H1 (cell line): ENCODE measurements around the gene ARID2. TPM values are rescaled to one million over a fixed set of nuclear protein-coding genes. Genes with fewer than 3 reads are reported as not detected.

Experiments
- CTCF ChIA-PET: fragments of 300-600 bp; sonication (Branson Sonifier 250); formaldehyde crosslinking; loops from one replicate; lab custom pipeline; 2021; ENCODE audit not compliant: partially characterized antibody; lab: Charles Lee
- POLR2A ChIA-PET: fragments of 300-600 bp; sonication (Branson Sonifier 250); formaldehyde crosslinking; loops from one replicate; lab custom pipeline; 2021; ENCODE audit warnings: inconsistent platforms; ENCODE audit not compliant: partially characterized antibody; lab: Charles Lee
- DNase-seq, 2 experiments: peaks; one replicate each; pipeline versions ENCODE4 v3.0.0 to v3.0.0-alpha.2; 2010 to 2022; ENCODE audit warnings: low spot score in 2 of 2, low read depth in 1 of 2, mixed read lengths in 1 of 2
- FAIRE-seq: peaks from 2 replicates; lab custom pipeline; 2011; peaks lifted over from hg19 to GRCh38; lab: Jason Lieb, UNC
- H2AFZ ChIP-seq: 2 replicates; pipeline ENCODE4 v1.8.1; 2012; ENCODE audit warnings: low read length, inconsistent platforms
- H2AK5ac ChIP-seq: 2 replicates; pipeline ENCODE4 v1.6.1; 2013; ENCODE audit warnings: low read depth, low read length
- H2BK120ac ChIP-seq: replicated peaks from 2 replicates; pipeline ENCODE3; 2013; ENCODE audit warnings: low read depth, low read length, inconsistent platforms
- H2BK12ac ChIP-seq: 2 replicates; pipeline ENCODE4 v1.6.1; 2013; ENCODE audit warnings: low read depth, low read length
- H2BK15ac ChIP-seq: 2 replicates; pipeline ENCODE4 v1.6.1; 2013; ENCODE audit warnings: low read length
- H2BK20ac ChIP-seq: 2 replicates; pipeline ENCODE4 v1.6.1; 2013; ENCODE audit warnings: low read length
- H2BK5ac ChIP-seq: 2 replicates; pipeline ENCODE4 v1.6.1; 2013; ENCODE audit warnings: low read depth, low read length
- H3K14ac ChIP-seq: 2 replicates; pipeline ENCODE4 v1.6.1; 2013; ENCODE audit warnings: inconsistent platforms; ENCODE audit not compliant: insufficient read length
- H3K18ac ChIP-seq: 2 replicates; pipeline ENCODE4 v1.6.1; 2013; ENCODE audit warnings: low read length; ENCODE audit errors: extremely low read depth
- H3K23ac ChIP-seq: 2 replicates; pipeline ENCODE4 v1.6.1; 2013; ENCODE audit warnings: inconsistent platforms; ENCODE audit not compliant: insufficient read length
- H3K23me2 ChIP-seq: 2 replicates; pipeline ENCODE4 v1.6.1; 2013; ENCODE audit warnings: low read depth, low read length
- H3K27ac ChIP-seq: 2 replicates; pipeline ENCODE4 v1.6.1; 2011; ENCODE audit warnings: low read depth, low read length, inconsistent platforms
- H3K27me3 ChIP-seq, 4 experiments: replicated peaks in 1 of 4; 1 replicate in 1 of 4; 2 replicates in 3 of 4; pipeline versions ENCODE4 v1.6.1 to v1.8.1; 2011 to 2013; ENCODE audit warnings: low read length in 3 of 4, mild to moderate bottlenecking in 3 of 4, inconsistent platforms in 2 of 4, mixed read lengths in 2 of 4, moderate library complexity in 1 of 4; ENCODE audit not compliant: control insufficient read depth in 3 of 4, insufficient read depth in 3 of 4; ENCODE audit errors: extremely low read depth in 1 of 4
- H3K36me3 ChIP-seq, 4 experiments: 2 replicates each; pipeline versions ENCODE4 v1.6.1 to v1.8.1; 2011 to 2013; ENCODE audit warnings: mild to moderate bottlenecking in 4 of 4, low read length in 3 of 4, moderate library complexity in 2 of 4, control low read depth in 1 of 4, inconsistent platforms in 1 of 4; ENCODE audit not compliant: insufficient read depth in 4 of 4, control insufficient read depth in 2 of 4
- H3K4ac ChIP-seq: replicated peaks from 2 replicates; pipeline ENCODE3; 2013; ENCODE audit warnings: low read length, low read depth, mixed read lengths, inconsistent platforms; ENCODE audit not compliant: insufficient read length
- H3K4me1 ChIP-seq, 4 experiments: replicated peaks in 1 of 4; 1 replicate in 1 of 4; 2 replicates in 3 of 4; pipeline versions ENCODE4 v1.6.1 to v1.8.1; 2011 to 2013; ENCODE audit warnings: low read length in 3 of 4, inconsistent platforms in 2 of 4, mixed read lengths in 1 of 4; ENCODE audit not compliant: insufficient read depth in 4 of 4, control insufficient read depth in 3 of 4
- H3K4me2 ChIP-seq, 2 experiments: 2 replicates each; pipeline versions ENCODE4 v1.6.1 to v1.8.1; 2011 to 2013; ENCODE audit warnings: low read depth in 2 of 2, low read length in 2 of 2, control low read depth in 1 of 2, inconsistent platforms in 1 of 2, mild to moderate bottlenecking in 1 of 2; ENCODE audit not compliant: insufficient read depth in 1 of 2
- H3K4me3 ChIP-seq, 4 experiments: fragments of 200-600, 300-600 bp in 1 of 4; sonication (generic), shearing (Covaris generic), sonication (Bioruptor Twin) in 1 of 4; 2 replicates each; pipeline versions ENCODE4 v1.5.1 to v1.8.1; 2011 to 2016; ENCODE audit warnings: low read length in 4 of 4, low read depth in 3 of 4, control low read depth in 2 of 4, inconsistent platforms in 2 of 4, mild to moderate bottlenecking in 2 of 4, mixed read lengths in 1 of 4, moderate library complexity in 1 of 4; ENCODE audit not compliant: insufficient read depth in 2 of 4; ENCODE audit errors: extremely low read depth in 1 of 4
- H3K56ac ChIP-seq: replicated peaks from 2 replicates; pipeline ENCODE3; 2013; ENCODE audit warnings: low read depth, mild to moderate bottlenecking, mixed read lengths, low read length, inconsistent platforms; ENCODE audit not compliant: insufficient read length
- H3K79me1 ChIP-seq: 2 replicates; pipeline ENCODE4 v1.6.1; 2013; ENCODE audit warnings: low read depth, low read length, control low read depth
- H3K79me2 ChIP-seq, 2 experiments: 2 replicates each; pipeline versions ENCODE4 v1.6.1 to v1.8.1; 2012 to 2013; ENCODE audit warnings: low read length in 2 of 2, mild to moderate bottlenecking in 2 of 2, inconsistent platforms in 1 of 2; ENCODE audit not compliant: insufficient read depth in 2 of 2, control insufficient read depth in 1 of 2
- H3K9ac ChIP-seq, 4 experiments: replicated peaks in 1 of 4; 1 replicate in 1 of 4; 2 replicates in 3 of 4; pipeline versions ENCODE4 v1.6.1 to v1.8.1; 2011 to 2013; ENCODE audit warnings: low read depth in 3 of 4, low read length in 3 of 4, control low read depth in 2 of 4, mild to moderate bottlenecking in 2 of 4, moderate library complexity in 2 of 4, inconsistent platforms in 1 of 4; ENCODE audit errors: extremely low read depth in 1 of 4
- H3K9me3 ChIP-seq, 2 experiments: 2 replicates each; pipeline versions ENCODE4 v1.6.1 to v1.8.1; 2012 to 2013; ENCODE audit warnings: mild to moderate bottlenecking in 2 of 2, moderate library complexity in 2 of 2, control low read depth in 1 of 2, inconsistent platforms in 1 of 2, low read depth in 1 of 2, low read length in 1 of 2, mixed read lengths in 1 of 2; ENCODE audit not compliant: insufficient read depth in 2 of 2
- H4K20me1 ChIP-seq, 2 experiments: replicated peaks in 1 of 2; 2 replicates each; pipeline versions ENCODE3 to v1.8.1; 2011 to 2013; ENCODE audit warnings: inconsistent platforms in 2 of 2, low read length in 2 of 2, mild to moderate bottlenecking in 1 of 2; ENCODE audit not compliant: insufficient read depth in 2 of 2, control insufficient read depth in 1 of 2
- H4K5ac ChIP-seq: 2 replicates; pipeline ENCODE4 v1.6.1; 2013; ENCODE audit warnings: low read length, low read depth, mixed read lengths, inconsistent platforms; ENCODE audit not compliant: insufficient read length
- H4K8ac ChIP-seq: 2 replicates; pipeline ENCODE4 v1.8.0; 2013; ENCODE audit warnings: mild to moderate bottlenecking, moderate library complexity, low read length, inconsistent platforms; ENCODE audit not compliant: insufficient read depth; ENCODE audit errors: extremely low read depth
- H4K91ac ChIP-seq: replicated peaks from 2 replicates; pipeline ENCODE3; 2013; ENCODE audit warnings: low read length, mixed read lengths, inconsistent platforms; ENCODE audit not compliant: insufficient read length
- BRCA1 ChIP-seq: IDR thresholded peaks from 2 replicates; pipeline ENCODE4 v1.6.1; 2012; ENCODE audit warnings: low read depth, low read length, improper control_type of control experiment
- CBX5 ChIP-seq: fragments of 300-800, 300-1000 bp; sonication (generic); IDR thresholded peaks from 2 replicates; pipeline ENCODE4 v1.7.1; 2016; ENCODE audit warnings: antibody characterized with exemption, low read length, low read depth
- CBX8 ChIP-seq: fragments of 300-800, 300-1000 bp; sonication (generic); IDR thresholded peaks from 2 replicates; pipeline ENCODE4 v1.7.1; 2016; ENCODE audit warnings: low read depth, low read length, borderline replicate concordance
- CTBP2 ChIP-seq: IDR thresholded peaks from 2 replicates; pipeline ENCODE4 v1.7.0; 2011; ENCODE audit warnings: borderline replicate concordance, mild to moderate bottlenecking, moderate library complexity, mixed read lengths, low read length; ENCODE audit not compliant: insufficient read depth, insufficient read length
- EP300 ChIP-seq, 2 experiments: IDR thresholded peaks; 1 replicate in 1 of 2; 2 replicates in 1 of 2; pipeline ENCODE4 v1.6.1; 2011 to 2012; ENCODE audit warnings: low read depth in 2 of 2, low read length in 2 of 2, mild to moderate bottlenecking in 2 of 2, borderline replicate concordance in 1 of 2, inconsistent platforms in 1 of 2, moderate library complexity in 1 of 2
- GTF2F1 ChIP-seq: IDR thresholded peaks from 2 replicates; pipeline ENCODE4 v1.6.1; 2012; ENCODE audit warnings: low read depth, low read length, improper control_type of control experiment, borderline replicate concordance
- HDAC2 ChIP-seq, 2 experiments: fragments of 300-600 bp in 1 of 2; sonication (generic) in 1 of 2; IDR thresholded peaks; 2 replicates each; pipeline ENCODE4 v1.6.1; 2011 to 2012; ENCODE audit warnings: low read depth in 2 of 2, low read length in 2 of 2, mild to moderate bottlenecking in 2 of 2, moderate library complexity in 2 of 2, borderline replicate concordance in 1 of 2, inconsistent platforms in 1 of 2
- JUN ChIP-seq: IDR thresholded peaks from 2 replicates; pipeline ENCODE4 v1.6.1; 2011; ENCODE audit warnings: low read depth, mild to moderate bottlenecking, improper control_type of control experiment, low read length
- KDM5A ChIP-seq: fragments of 200-600 bp; IDR thresholded peaks from 2 replicates; pipeline ENCODE4 v1.7.1; 2012; ENCODE audit warnings: mild to moderate bottlenecking, low read length, inconsistent platforms, mixed read lengths
- POU5F1 ChIP-seq: IDR thresholded peaks from 2 replicates; pipeline ENCODE4 v1.6.1; 2011; ENCODE audit warnings: low read depth, mild to moderate bottlenecking, low read length, moderate library complexity
- RFX5 ChIP-seq: IDR thresholded peaks from 2 replicates; pipeline ENCODE4 v1.6.1; 2011; ENCODE audit warnings: low read depth, low read length, improper control_type of control experiment, borderline replicate concordance
- SIX5 ChIP-seq: IDR thresholded peaks from 2 replicates; pipeline ENCODE4 v1.6.1; 2011; ENCODE audit warnings: mild to moderate bottlenecking, low read depth, low read length
- SP1 ChIP-seq: IDR thresholded peaks from 2 replicates; pipeline ENCODE4 v1.6.1; 2011; ENCODE audit warnings: low read depth, low read length
- SRF ChIP-seq: IDR thresholded peaks from 2 replicates; pipeline ENCODE4 v1.6.1; 2011; ENCODE audit warnings: mild to moderate bottlenecking, low read depth, low read length, moderate library complexity
- WGBS, 2 experiments: shearing (Covaris generic) in 1 of 2; methylation state at CpG; one replicate each; pipeline versions ENCODE4 v1.1.6 to v1.1.7; 2013 to 2015; ENCODE audit warnings: low lambda C conversion rate in 2 of 2, mixed read lengths in 2 of 2, inconsistent platforms in 1 of 2, low coverage in 1 of 2, missing lambda C conversion rate in 1 of 2; ENCODE audit not compliant: insufficient replicate concordance in 2 of 2, insufficient coverage in 1 of 2, insufficient read length in 1 of 2; ENCODE audit errors: extremely low coverage in 1 of 2, missing lambda C conversion rate in 1 of 2; 5-methylcytosine and 5-hydroxymethylcytosine counted together
- polyA plus RNA-seq, 7 experiments: library from polyadenylated mRNA; depleted of rRNA in 3 of 7; stranded (reverse) in 5 of 7; unstranded in 2 of 7; fragments of >200 nt in 5 of 7; fragments of 200-250 nt in 2 of 7; gene quantifications; 1 replicate in 5 of 7; 2 replicates in 1 of 7; 4 replicates in 1 of 7; pipeline versions ENCODE4 v1.2.1 to v1.2.3, GENCODE V29; 2011 to 2013; ENCODE audit warnings: missing spikeins in 2 of 7, mixed read lengths in 2 of 7
- total RNA-seq: library from RNA; stranded (reverse); fragmentation: NEBNext Ultra II Directional; extraction: Animal tissue kit (Norgen Biotek cat#: 25700); gene quantifications from 2 replicates; pipeline ENCODE4 v1.2.1, GENCODE V29; 2021

Gene ARID2
- total and polyA plus RNA-seq, 2 of the 8 experiments (the other 6 are each of a cell fraction or from before 2014, with no cell fraction given): 32.0 to 45.2 TPM

GRCh38 chr12:45879363-45879895, 149.9 kb downstream of the ARID2 start:
- H3K27me3 ChIP-seq: no peaks in the 10 kb centered on the region
- H3K27ac ChIP-seq: no peak overlapping the region
- H2BK12ac ChIP-seq: no peak overlapping the region
- H3K4me1 ChIP-seq: no peaks in the 10 kb centered on the region
- no peak overlapping the region for H3K14ac ChIP-seq
- no peak overlapping the region for H3K23ac ChIP-seq
- H2AK5ac ChIP-seq: no peak overlapping the region
- no peak overlapping the region for H3K4me2 ChIP-seq
- no peak overlapping the region for H4K5ac ChIP-seq
- H4K91ac ChIP-seq: no peak overlapping the region
- no peak overlapping the region for H2BK120ac ChIP-seq
- H3K23me2 ChIP-seq: no peaks in the 10 kb centered on the region
- no peak overlapping the region for H2BK20ac ChIP-seq
- H3K36me3 ChIP-seq: peaks cover 0 to 21% (median 10%) of the 10 kb centered on the region in 4 experiments; a peak in 5 of 8 replicates
- no peak overlapping the region for H3K9ac ChIP-seq
- ChIA-PET CTCF (no interaction called here), POLR2A (no interaction called here)
- no peak overlapping the region for H2BK15ac ChIP-seq
- H3K79me2 ChIP-seq: 0 out of 4 replicates have a peak, but pooled peaks cover 0 to 2% of the 10 kb centered on the region in 2 experiments
- H2AFZ ChIP-seq: no peak overlapping the region
- H3K9me3 ChIP-seq: no peaks in the 10 kb centered on the region
- no peak overlapping the region for H3K4ac ChIP-seq
- no peak overlapping the region for H4K8ac ChIP-seq
- H3K56ac ChIP-seq: no peak overlapping the region
- WGBS, 2 experiments: 100% methylated on average over 2 of the region's 2 CpGs; no CpG with 5 or more reads in 1 of the 2 experiments
- H2BK5ac ChIP-seq: no peak overlapping the region
- no peak overlapping the region for H3K18ac ChIP-seq
- H4K20me1 ChIP-seq: no peaks in the 10 kb centered on the region
- H3K4me3 ChIP-seq: no peak overlapping the region
- FAIRE-seq: no peak
- DNase-seq: no peak
- no peaks in the 10 kb centered on the region; the same call in 1 of the 2 replicates for H3K79me1 ChIP-seq
- no peak for TF ChIP-seq JUN
- no peak for TF ChIP-seq SIX5
- no peak for TF ChIP-seq CBX8
- no peak for TF ChIP-seq SP1
- TF ChIP-seq CBX5: no peak
- no peak for TF ChIP-seq CTBP2
- TF ChIP-seq SRF: no peak
- TF ChIP-seq KDM5A: no peak
- TF ChIP-seq RFX5: no peak
- no peak for TF ChIP-seq EP300 (IDR thresholded peaks at IDR 0.05; ENCODE audit: borderline replicate concordance in 1 of 2, low read depth in 2 of 2, low read length in 2 of 2)
- TF ChIP-seq POU5F1: no peak
- no peak for TF ChIP-seq GTF2F1
- TF ChIP-seq BRCA1: no peak
- no peak for TF ChIP-seq HDAC2 (IDR thresholded peaks at IDR 0.05; ENCODE audit: borderline replicate concordance in 1 of 2, low read depth in 2 of 2, low read length in 2 of 2)
